Endodermal cell (in vitro differentiated cells): ENCODE results near the gene FAM151B. TPM values are rescaled to one million over a fixed set of nuclear protein-coding genes. Genes with fewer than 3 reads are reported as not detected.

Source experiments
- DNase-seq: peaks from one replicate; pipeline ENCODE4 v3.0.0-alpha.2; 2017
- H3K27ac ChIP-seq: 2 replicates; pipeline ENCODE4 v1.5.1; 2013; ENCODE audit warnings: mild to moderate bottlenecking, low read depth, low read length, moderate library complexity
- H3K27me3 ChIP-seq: 2 replicates; pipeline ENCODE4 v1.6.1; 2013; ENCODE audit warnings: mild to moderate bottlenecking, low read length, moderate library complexity; ENCODE audit not compliant: insufficient read depth, control insufficient read depth, poor library complexity, severe bottlenecking
- H3K36me3 ChIP-seq: 2 replicates; pipeline ENCODE4 v1.7.0; 2013; ENCODE audit warnings: mild to moderate bottlenecking, low read length, moderate library complexity; ENCODE audit not compliant: control insufficient read depth, insufficient read depth
- H3K4me1 ChIP-seq: one replicate; pipeline ENCODE4 v1.7.0; 2013; ENCODE audit warnings: low read length; ENCODE audit not compliant: control insufficient read depth, insufficient read depth
- H3K4me3 ChIP-seq: 2 replicates; pipeline ENCODE4 v1.5.1; 2013; ENCODE audit warnings: mild to moderate bottlenecking, low read length, moderate library complexity
- H3K9ac ChIP-seq: 2 replicates; pipeline ENCODE4 v1.6.1; 2013; ENCODE audit warnings: mild to moderate bottlenecking, low read length, moderate library complexity; ENCODE audit not compliant: poor library complexity, severe bottlenecking; ENCODE audit errors: extremely low read depth
- H3K9me3 ChIP-seq: 2 replicates; pipeline ENCODE4 v1.6.1; 2013; ENCODE audit warnings: mild to moderate bottlenecking, low read length, moderate library complexity; ENCODE audit not compliant: control insufficient read depth
- H3K27ac Mint-ChIP-seq: 2 replicates; pipeline ENCODE4 v1.8.0; 2020; ENCODE audit warnings: mixed read lengths
- H3K27me3 Mint-ChIP-seq: 2 replicates; pipeline ENCODE4 v1.8.0; 2021; ENCODE audit warnings: mild to moderate bottlenecking, mixed read lengths; ENCODE audit not compliant: insufficient read depth
- H3K36me3 Mint-ChIP-seq: 2 replicates; pipeline ENCODE4 v1.8.0; 2020; ENCODE audit warnings: low read depth, mixed read lengths
- H3K4me1 Mint-ChIP-seq: 2 replicates; pipeline ENCODE4 v1.8.0; 2020; ENCODE audit warnings: mixed read lengths
- H3K4me3 Mint-ChIP-seq: 2 replicates; pipeline ENCODE4 v1.8.0; 2020; ENCODE audit warnings: mild to moderate bottlenecking, moderate library complexity, mixed read lengths
- H3K9me3 Mint-ChIP-seq: 2 replicates; pipeline ENCODE4 v1.8.0; 2020; ENCODE audit warnings: mild to moderate bottlenecking, mixed read lengths
- WGBS, 2 experiments: methylation state at CpG; one replicate each; pipeline versions ENCODE4 v1.1.5 to v1.1.7; 2013; ENCODE audit warnings: missing lambda C conversion rate in 2 of 2, mixed read lengths in 1 of 2; ENCODE audit not compliant: insufficient coverage in 1 of 2, insufficient read length in 1 of 2; 5-methylcytosine and 5-hydroxymethylcytosine counted together
- total RNA-seq, 2 donors: library from RNA; stranded (reverse); fragmentation: NEBNext Ultra II Directional in 1 of 2; extraction: Animal tissue kit (Norgen Biotek cat#: 25700) in 1 of 2; gene quantifications; 2 replicates in 1 of 2; 3 replicates in 1 of 2; pipeline ENCODE4 v1.2.1, GENCODE V29; 2021
- TF ChIP-seq, protein P1 (sequence below): fragments of 200-600 bp; sonication (generic); conservative IDR thresholded peaks from 2 replicates; pipeline ENCODE4 v1.5.0; 2021; ENCODE audit warnings: antibody characterized with exemption, mild to moderate bottlenecking

FAM151B gene
- total RNA-seq, 2 donors from 2014 or later = 1.2 to 1.5 TPM

DNA sequence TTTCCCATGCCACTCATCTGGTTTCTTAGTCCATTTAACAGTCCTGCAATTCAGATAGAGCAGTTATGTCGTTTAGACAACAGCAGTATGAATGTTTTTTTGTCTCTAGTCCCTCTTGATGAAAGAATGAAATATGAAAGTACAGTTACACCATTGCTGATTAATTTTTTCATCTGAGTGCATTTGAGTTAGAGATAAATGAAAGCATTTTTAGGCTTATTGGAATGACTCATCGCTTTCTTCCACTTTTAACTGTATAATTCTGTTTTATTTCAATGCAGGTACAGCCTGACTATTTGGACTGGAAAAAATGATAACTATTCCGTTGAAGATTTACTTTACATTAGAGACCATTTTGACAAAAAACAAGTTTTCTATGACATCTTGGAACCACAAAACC, 53.5 kb downstream of the FAM151B start:
- peaks cover 6% of the 10 kb centered on the region for H3K9me3 Mint-ChIP-seq
- DNase-seq = no peak
- no peak overlapping the region for H3K4me3 Mint-ChIP-seq
- Histone ChIP-seq H3K9me3 (no peaks in the 10 kb centered on the region), H3K4me1 (no peaks in the 10 kb centered on the region), H3K27me3 (no peaks in the 10 kb centered on the region), H3K27ac (no peak overlapping the region), H3K36me3 (no peaks in the 10 kb centered on the region), H3K4me3 (no peak overlapping the region), H3K9ac (no peak overlapping the region)
- TF ChIP-seq, protein P1, sequence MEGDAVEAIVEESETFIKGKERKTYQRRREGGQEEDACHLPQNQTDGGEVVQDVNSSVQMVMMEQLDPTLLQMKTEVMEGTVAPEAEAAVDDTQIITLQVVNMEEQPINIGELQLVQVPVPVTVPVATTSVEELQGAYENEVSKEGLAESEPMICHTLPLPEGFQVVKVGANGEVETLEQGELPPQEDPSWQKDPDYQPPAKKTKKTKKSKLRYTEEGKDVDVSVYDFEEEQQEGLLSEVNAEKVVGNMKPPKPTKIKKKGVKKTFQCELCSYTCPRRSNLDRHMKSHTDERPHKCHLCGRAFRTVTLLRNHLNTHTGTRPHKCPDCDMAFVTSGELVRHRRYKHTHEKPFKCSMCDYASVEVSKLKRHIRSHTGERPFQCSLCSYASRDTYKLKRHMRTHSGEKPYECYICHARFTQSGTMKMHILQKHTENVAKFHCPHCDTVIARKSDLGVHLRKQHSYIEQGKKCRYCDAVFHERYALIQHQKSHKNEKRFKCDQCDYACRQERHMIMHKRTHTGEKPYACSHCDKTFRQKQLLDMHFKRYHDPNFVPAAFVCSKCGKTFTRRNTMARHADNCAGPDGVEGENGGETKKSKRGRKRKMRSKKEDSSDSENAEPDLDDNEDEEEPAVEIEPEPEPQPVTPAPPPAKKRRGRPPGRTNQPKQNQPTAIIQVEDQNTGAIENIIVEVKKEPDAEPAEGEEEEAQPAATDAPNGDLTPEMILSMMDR = no peak
- 96 to 100% methylated on average over 2 to 3 of the region's 3 CpGs for WGBS, 2 experiments
- H3K27ac Mint-ChIP-seq = no peak overlapping the region
- H3K27me3 Mint-ChIP-seq = peaks cover 2% of the 10 kb centered on the region
- no peaks in the 10 kb centered on the region for H3K36me3 Mint-ChIP-seq
- H3K4me1 Mint-ChIP-seq = no peaks in the 10 kb centered on the region

DNA sequence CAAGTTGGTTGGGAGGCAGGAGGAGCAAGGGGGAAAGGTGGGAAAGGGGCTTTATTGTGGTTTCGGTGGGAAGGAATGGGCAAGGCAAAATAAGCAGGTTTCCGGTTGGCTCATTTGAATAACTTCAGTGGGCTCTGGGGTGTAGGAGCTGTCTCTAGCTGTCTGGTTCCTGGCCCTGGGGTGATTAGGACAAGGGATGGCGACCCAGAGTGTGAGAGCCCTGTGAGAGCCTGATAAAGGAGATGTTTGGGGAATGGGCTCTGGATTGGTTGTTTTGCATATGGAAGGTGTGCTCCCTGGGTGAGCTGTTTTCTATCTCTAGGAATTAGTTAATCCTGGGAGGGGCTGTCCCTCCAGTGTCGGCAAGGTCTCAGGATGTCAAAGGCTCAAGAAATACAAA, 66.7 kb downstream of the FAM151B start:
- Histone ChIP-seq H3K36me3 (no peaks in the 10 kb centered on the region), H3K4me1 (no peaks in the 10 kb centered on the region), H3K9me3 (no peaks in the 10 kb centered on the region), H3K27me3 (no peaks in the 10 kb centered on the region), H3K4me3 (no peak overlapping the region), H3K27ac (no peak overlapping the region), H3K9ac (no peak overlapping the region)
- Mint-ChIP-seq H3K27ac (no peak overlapping the region), H3K9me3 (no peaks in the 10 kb centered on the region), H3K36me3 (no peaks in the 10 kb centered on the region), H3K27me3 (peaks cover 33% of the 10 kb centered on the region), H3K4me1 (peaks cover 8% of the 10 kb centered on the region), H3K4me3 (no peak overlapping the region)
- DNase-seq = peak; percentile 85
- TF ChIP-seq, protein P1 = no peak
- 50 to 56% methylated on average over 1 to 4 of the region's 4 CpGs for WGBS, 2 experiments

DNA sequence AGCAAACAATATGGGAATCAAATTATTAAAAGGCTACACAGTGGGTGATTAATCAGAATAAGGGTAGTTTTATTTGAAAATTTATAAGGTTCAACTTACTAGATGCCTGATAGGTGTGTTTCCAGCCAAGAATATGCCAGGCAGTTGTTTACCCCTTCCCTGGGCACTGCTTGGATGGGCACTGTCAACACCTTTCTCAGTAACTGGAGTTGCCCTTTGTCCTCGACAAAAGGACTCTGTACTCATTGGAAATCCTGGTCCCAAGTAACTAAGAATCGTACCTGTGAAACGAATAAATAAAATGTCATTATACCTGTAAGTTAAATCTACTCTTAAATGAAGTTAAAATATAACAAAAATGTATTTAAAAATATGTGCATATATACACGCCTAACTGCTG, 67.2 kb downstream of the FAM151B start:
- no peak for DNase-seq
- H3K27me3 ChIP-seq = no peaks in the 10 kb centered on the region
- Mint-ChIP-seq H3K9me3 (no peaks in the 10 kb centered on the region), H3K36me3 (no peaks in the 10 kb centered on the region), H3K4me1 (peaks cover 8% of the 10 kb centered on the region), H3K27me3 (peaks cover 31% of the 10 kb centered on the region), H3K4me3 (no peak overlapping the region), H3K27ac (no peak overlapping the region)
- no peak overlapping the region for H3K9ac ChIP-seq
- H3K4me1 ChIP-seq = no peaks in the 10 kb centered on the region
- WGBS, 2 experiments = 91% methylated on average over 4 of the region's 4 CpGs; no CpG with 5 or more reads in 1 of the 2 experiments
- no peak overlapping the region for H3K4me3 ChIP-seq
- no peak overlapping the region for H3K27ac ChIP-seq
- no peaks in the 10 kb centered on the region for H3K36me3 ChIP-seq
- TF ChIP-seq, protein P1 = no peak
- no peaks in the 10 kb centered on the region for H3K9me3 ChIP-seq
